IMR-90 (cell line): ENCODE results near the gene OR8G5. TPM values are rescaled to one million over a fixed set of nuclear protein-coding genes. Genes with fewer than 3 reads are reported as not detected.

Experiments used
- ATAC-seq: fragments of 200-7000 bp; cut with Tn5 transposase; 2 replicates; pipeline ENCODE4 v1.9.1; 2020; ENCODE audit warnings: low read depth, mild to moderate bottlenecking, moderate library complexity
- BruUV-seq: library from RNA; stranded (reverse); fragments of 400-500 nt; replicated peaks from 2 replicates; lab custom pipeline; 2021; lab: Mats Ljungman, UMichigan
- CTCF ChIA-PET: fragments of 300-600 bp; formaldehyde crosslinking; extraction: SDS; loops from one replicate; lab custom pipeline; 2021; ENCODE audit warnings: antibody characterized with exemption; lab: Yijun Ruan, JAX
- POLR2A ChIA-PET: fragments of 300-600 bp; sonication (Branson Sonifier 250); formaldehyde crosslinking; loops from one replicate; lab custom pipeline; 2022; ENCODE audit warnings: antibody characterized with exemption; ENCODE audit not compliant: unreplicated experiment; lab: Charles Lee
- DNase-seq: peaks from one replicate; pipeline ENCODE4 v3.0.0; 2013
- H2AFZ ChIP-seq: replicated peaks from 2 replicates; pipeline ENCODE3; 2013; ENCODE audit warnings: low read length, mild to moderate bottlenecking; ENCODE audit not compliant: poor library complexity
- H2AK5ac ChIP-seq: 2 replicates; pipeline ENCODE4 v1.6.1; 2013; ENCODE audit warnings: low read depth, low read length, inconsistent platforms
- H2AK9ac ChIP-seq: replicated peaks from 2 replicates; pipeline ENCODE3; 2013; ENCODE audit warnings: mild to moderate bottlenecking, low read depth, low read length, moderate library complexity; ENCODE audit not compliant: poor library complexity
- H2BK120ac ChIP-seq: 2 replicates; pipeline ENCODE4 v1.6.1; 2013; ENCODE audit warnings: low read depth, low read length, inconsistent platforms
- H2BK15ac ChIP-seq: 3 replicates; pipeline ENCODE4 v1.6.1; 2013; ENCODE audit warnings: low read depth, low read length, inconsistent platforms
- H2BK20ac ChIP-seq: 2 replicates; pipeline ENCODE4 v1.6.1; 2013; ENCODE audit warnings: low read depth, mild to moderate bottlenecking, inconsistent platforms, low read length, moderate library complexity
- H2BK5ac ChIP-seq: 2 replicates; pipeline ENCODE4 v1.6.1; 2013; ENCODE audit warnings: mild to moderate bottlenecking, low read depth, low read length, inconsistent platforms; ENCODE audit not compliant: poor library complexity, severe bottlenecking
- H3K14ac ChIP-seq: replicated peaks from 2 replicates; pipeline ENCODE4 v1.6.1; 2013; ENCODE audit warnings: low read depth, low read length, inconsistent platforms
- H3K18ac ChIP-seq: 2 replicates; pipeline ENCODE4 v1.6.1; 2013; ENCODE audit warnings: low read depth, low read length, control low read depth
- H3K23ac ChIP-seq: 2 replicates; pipeline ENCODE4 v1.6.1; 2013; ENCODE audit warnings: low read depth, low read length, inconsistent platforms
- H3K27ac ChIP-seq: 2 replicates; pipeline ENCODE4 v1.5.1; 2013; ENCODE audit warnings: mild to moderate bottlenecking, control low read depth, low read length; ENCODE audit not compliant: insufficient read depth
- H3K27me3 ChIP-seq: 2 replicates; pipeline ENCODE4 v1.6.1; 2013; ENCODE audit warnings: low read length; ENCODE audit not compliant: control insufficient read depth, insufficient read depth
- H3K36me3 ChIP-seq: 2 replicates; pipeline ENCODE4 v1.6.1; 2013; ENCODE audit warnings: low read length, mixed read lengths; ENCODE audit not compliant: control insufficient read depth, insufficient read depth
- H3K4ac ChIP-seq: 2 replicates; pipeline ENCODE4 v1.6.1; 2013; ENCODE audit warnings: low read depth, low read length, inconsistent platforms
- H3K4me1 ChIP-seq: 2 replicates; pipeline ENCODE4 v1.6.1; 2013; ENCODE audit warnings: low read length, mixed read lengths; ENCODE audit not compliant: control insufficient read depth, insufficient read depth
- H3K4me2 ChIP-seq: 2 replicates; pipeline ENCODE4 v1.6.1; 2013; ENCODE audit warnings: low read depth, mild to moderate bottlenecking, control low read depth, low read length, moderate library complexity
- H3K4me3 ChIP-seq: 2 replicates; pipeline ENCODE4 v1.5.1; 2013; ENCODE audit warnings: low read depth, mild to moderate bottlenecking, control low read depth, low read length, moderate library complexity; ENCODE audit not compliant: insufficient read depth
- H3K56ac ChIP-seq: 2 replicates; pipeline ENCODE4 v1.6.1; 2013; ENCODE audit warnings: low read length, inconsistent platforms; ENCODE audit not compliant: insufficient read depth; ENCODE audit errors: extremely low read depth
- H3K79me1 ChIP-seq, 2 experiments: 2 replicates each; pipeline ENCODE4 v1.6.1; 2013; ENCODE audit warnings: low read length in 2 of 2, inconsistent platforms in 1 of 2, low read depth in 1 of 2
- H3K9ac ChIP-seq: 2 replicates; pipeline ENCODE4 v1.6.1; 2013; ENCODE audit warnings: low read depth, low read length, control low read depth
- H3K9me1 ChIP-seq: 2 replicates; pipeline ENCODE4 v1.6.1; 2013; ENCODE audit warnings: low read length, inconsistent platforms; ENCODE audit not compliant: insufficient read depth
- H3K9me3 ChIP-seq: 2 replicates; pipeline ENCODE4 v1.6.1; 2013; ENCODE audit warnings: low read length; ENCODE audit not compliant: control insufficient read depth, insufficient read depth
- H4K20me1 ChIP-seq: 2 replicates; pipeline ENCODE4 v1.6.1; 2013; ENCODE audit warnings: low read length, inconsistent platforms; ENCODE audit not compliant: insufficient read depth
- H4K5ac ChIP-seq: 2 replicates; pipeline ENCODE4 v1.6.1; 2013; ENCODE audit warnings: mild to moderate bottlenecking, low read depth, low read length, control low read depth
- H4K8ac ChIP-seq, 2 experiments: 2 replicates each; pipeline ENCODE4 v1.6.1; 2013; ENCODE audit warnings: low read depth in 2 of 2, low read length in 2 of 2, control low read depth in 1 of 2, inconsistent platforms in 1 of 2
- H4K91ac ChIP-seq: 2 replicates; pipeline ENCODE4 v1.6.1; 2013; ENCODE audit warnings: low read depth, low read length, inconsistent platforms; ENCODE audit not compliant: insufficient read depth
- BHLHE40 ChIP-seq: fragments of 150-350 bp; IDR thresholded peaks from 2 replicates; pipeline ENCODE4 v1.6.1; 2016; ENCODE audit warnings: mild to moderate bottlenecking, low read depth, low read length
- CEBPB ChIP-seq: IDR thresholded peaks from 2 replicates; pipeline ENCODE4 v1.6.1; 2012; ENCODE audit warnings: low read depth, low read length, improper control_type of control experiment
- CHD1 ChIP-seq: IDR thresholded peaks from 2 replicates; pipeline ENCODE4 v1.6.1; 2012; ENCODE audit warnings: low read depth, low read length, improper control_type of control experiment
- MAZ ChIP-seq: IDR thresholded peaks from 2 replicates; pipeline ENCODE4 v1.6.1; 2012; ENCODE audit warnings: low read depth, mild to moderate bottlenecking, low read length, improper control_type of control experiment, moderate library complexity, borderline replicate concordance
- MXI1 ChIP-seq: IDR thresholded peaks from 2 replicates; pipeline ENCODE4 v1.6.1; 2012; ENCODE audit warnings: low read depth, mild to moderate bottlenecking, low read length, moderate library complexity, borderline replicate concordance
- NFE2L2 ChIP-seq: fragments of 150-350 bp; IDR thresholded peaks from 2 replicates; pipeline ENCODE4 v1.6.1; 2016; ENCODE audit warnings: low read depth, mild to moderate bottlenecking, low read length
- POLR2A ChIP-seq: IDR thresholded peaks from 2 replicates; pipeline ENCODE4 v1.6.1; 2012; ENCODE audit warnings: mild to moderate bottlenecking, low read depth, low read length
- RAD21 ChIP-seq: IDR thresholded peaks from 2 replicates; pipeline ENCODE4 v1.6.1; 2012; ENCODE audit warnings: low read length, improper control_type of control experiment
- RCOR1 ChIP-seq: IDR thresholded peaks from 2 replicates; pipeline ENCODE4 v1.6.1; 2012; ENCODE audit warnings: mild to moderate bottlenecking, low read length, improper control_type of control experiment; ENCODE audit not compliant: insufficient replicate concordance
- SMC3 ChIP-seq: fragments of 150-350 bp; IDR thresholded peaks from 2 replicates; pipeline ENCODE4 v1.6.1; 2016; ENCODE audit warnings: low read depth, mild to moderate bottlenecking, antibody characterized with exemption, low read length, moderate library complexity
- WGBS, 2 experiments: methylation state at CpG; one replicate each; pipeline versions ENCODE4 v1.1.5 to v1.1.7; 2013; ENCODE audit warnings: missing lambda C conversion rate in 2 of 2; ENCODE audit not compliant: insufficient read length in 1 of 2; ENCODE audit errors: extremely low coverage in 2 of 2; 5-methylcytosine and 5-hydroxymethylcytosine counted together
- dilution Hi-C: fragments of 300-500 bp; cut with HindIII; formaldehyde crosslinking; loops from one replicate; pipeline ENCODE4 v1.14.3; 2018; ENCODE audit warnings: low sequenced_read_pairs; ENCODE audit not compliant: unreplicated experiment
- in situ Hi-C: fragments of 300-500 bp; cut with MboI; formaldehyde crosslinking; loops from 3 replicates; pipeline ENCODE4 v1.14.3; 2019; ENCODE audit warnings: low sequenced_read_pairs, inconsistent platforms, mixed read lengths
- intact Hi-C: fragments of 100-400 bp; cut with micrococcal nuclease; formaldehyde crosslinking; loops from 2 replicates; pipeline ENCODE4 v1.10.0; 2022
- polyA plus RNA-seq, 3 experiments: library from polyadenylated mRNA; depleted of rRNA; stranded (reverse); fragments of >200 nt; gene quantifications; 2 replicates each; pipeline ENCODE4 v1.2.3, GENCODE V29; 2012; ENCODE audit warnings: low replicate concordance in 1 of 3
- total RNA-seq: library from RNA; depleted of rRNA; stranded (reverse); fragments of >200 nt; gene quantifications from 2 replicates; pipeline ENCODE4 v1.2.3, GENCODE V29; 2012
- TF ChIP-seq, protein P1 (sequence below): conservative IDR thresholded peaks from 2 replicates; pipeline ENCODE4 v1.5.1; 2012; ENCODE audit warnings: mild to moderate bottlenecking, low read depth, low read length, improper control_type of control experiment

Gene OR8G5
- total and polyA plus RNA-seq, 2 of the 4 experiments (the other 2 are of a cell fraction), result not detected

DNA sequence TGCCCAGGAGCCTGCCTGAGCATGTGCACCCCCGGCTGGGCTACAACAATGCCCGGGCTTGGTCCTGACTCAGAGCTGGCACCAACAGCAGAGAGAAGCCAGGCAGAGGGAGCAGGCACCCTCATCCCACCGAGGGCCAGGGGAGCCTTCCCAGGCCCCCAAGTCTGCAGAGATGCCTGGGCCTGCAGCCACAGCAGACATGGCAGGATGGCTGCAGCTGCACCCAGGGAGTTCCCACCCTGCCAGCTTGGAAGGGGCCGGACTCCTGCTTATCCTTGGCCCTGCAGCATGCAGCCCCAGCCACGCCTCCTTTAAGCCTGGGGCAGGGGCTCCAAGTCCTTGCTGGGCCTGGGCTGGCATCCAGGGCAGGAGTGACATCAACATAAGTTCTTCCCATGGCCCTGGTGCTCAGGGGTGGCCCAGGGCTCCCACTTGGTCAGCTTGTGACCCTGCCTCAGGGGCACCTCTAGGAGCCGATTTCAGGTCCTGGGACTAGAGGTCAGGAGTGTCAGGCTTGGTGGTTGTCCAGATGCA, 46.3 kb upstream of the OR8G5 start:
- H3K36me3 ChIP-seq, result no peaks in the 10 kb centered on the region
- no peak overlapping the region for H2AFZ ChIP-seq
- no peak overlapping the region for H3K4me2 ChIP-seq
- no peak overlapping the region for H2BK15ac ChIP-seq
- ChIA-PET POLR2A (no interaction called here), CTCF (no interaction called here)
- dilution Hi-C loops, result no loop called here
- H3K23ac ChIP-seq, result no peak overlapping the region
- H3K18ac ChIP-seq, result no peak overlapping the region
- no peak overlapping the region for H3K4me3 ChIP-seq
- no peak overlapping the region for H2BK20ac ChIP-seq
- H4K20me1 ChIP-seq, result no peaks in the 10 kb centered on the region
- WGBS, 2 experiments, result no CpG with 5 or more reads among the region's 6 CpGs
- no peak for ATAC-seq
- no peak overlapping the region for H4K5ac ChIP-seq
- H2BK120ac ChIP-seq, result no peak overlapping the region
- no peaks in the 10 kb centered on the region; the same call in 1 of the 2 replicates for H3K27me3 ChIP-seq
- H2BK5ac ChIP-seq, result no peak overlapping the region
- H3K56ac ChIP-seq, result no peak overlapping the region
- H3K9ac ChIP-seq, result no peak overlapping the region
- no TSS peak for BruUV-seq
- H3K27ac ChIP-seq, result no peak overlapping the region
- H3K4ac ChIP-seq, result no peak overlapping the region
- DNase-seq, result no peak
- TF ChIP-seq CHD1 (no peak), NFE2L2 (no peak), SMC3 (no peak), MXI1 (no peak), RCOR1 (no peak), BHLHE40 (no peak), CEBPB (no peak), RAD21 (no peak), MAZ (no peak), POLR2A (no peak)
- TF ChIP-seq, protein P1, sequence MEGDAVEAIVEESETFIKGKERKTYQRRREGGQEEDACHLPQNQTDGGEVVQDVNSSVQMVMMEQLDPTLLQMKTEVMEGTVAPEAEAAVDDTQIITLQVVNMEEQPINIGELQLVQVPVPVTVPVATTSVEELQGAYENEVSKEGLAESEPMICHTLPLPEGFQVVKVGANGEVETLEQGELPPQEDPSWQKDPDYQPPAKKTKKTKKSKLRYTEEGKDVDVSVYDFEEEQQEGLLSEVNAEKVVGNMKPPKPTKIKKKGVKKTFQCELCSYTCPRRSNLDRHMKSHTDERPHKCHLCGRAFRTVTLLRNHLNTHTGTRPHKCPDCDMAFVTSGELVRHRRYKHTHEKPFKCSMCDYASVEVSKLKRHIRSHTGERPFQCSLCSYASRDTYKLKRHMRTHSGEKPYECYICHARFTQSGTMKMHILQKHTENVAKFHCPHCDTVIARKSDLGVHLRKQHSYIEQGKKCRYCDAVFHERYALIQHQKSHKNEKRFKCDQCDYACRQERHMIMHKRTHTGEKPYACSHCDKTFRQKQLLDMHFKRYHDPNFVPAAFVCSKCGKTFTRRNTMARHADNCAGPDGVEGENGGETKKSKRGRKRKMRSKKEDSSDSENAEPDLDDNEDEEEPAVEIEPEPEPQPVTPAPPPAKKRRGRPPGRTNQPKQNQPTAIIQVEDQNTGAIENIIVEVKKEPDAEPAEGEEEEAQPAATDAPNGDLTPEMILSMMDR, result no peak
- H2AK5ac ChIP-seq, result no peak overlapping the region
- H3K9me1 ChIP-seq, result no peaks in the 10 kb centered on the region
- H3K9me3 ChIP-seq, result no peaks in the 10 kb centered on the region
- intact Hi-C loops, result no loop called here
- in situ Hi-C loops, result no loop called here
- H2AK9ac ChIP-seq, result no peak overlapping the region
- no peaks in the 10 kb centered on the region for H3K4me1 ChIP-seq
- no peak overlapping the region for H4K91ac ChIP-seq
- H3K79me1 ChIP-seq, result no peaks in the 10 kb centered on the region
- H4K8ac ChIP-seq, result no peak overlapping the region
- H3K14ac ChIP-seq, result no peak overlapping the region
